AG04450 (cell line): ENCODE results near the gene ANO10. TPM values are rescaled to one million over a fixed set of nuclear protein-coding genes. Genes with fewer than 3 reads are reported as not detected.

Experiments used
- CTCF ChIA-PET: fragments of 300-600, 350-600 bp; formaldehyde crosslinking; extraction: SDS; loops from one replicate; lab custom pipeline; 2022; ENCODE audit warnings: antibody characterized with exemption, inconsistent platforms; lab: Charles Lee
- POLR2A ChIA-PET: fragments of 350-600 bp; formaldehyde crosslinking; extraction: SDS; loops from one replicate; lab custom pipeline; 2021; ENCODE audit warnings: antibody characterized with exemption, inconsistent platforms; lab: Yijun Ruan, JAX
- DNase-seq: peaks from one replicate; pipeline ENCODE4 v3.0.0-alpha.2; 2011; ENCODE audit warnings: low read depth, low spot score
- H3K27ac ChIP-seq: one replicate; pipeline ENCODE4 v1.5.1; 2012; ENCODE audit warnings: low read depth, low read length, control low read depth
- H3K27me3 ChIP-seq: one replicate; pipeline ENCODE4 v1.6.0; 2012; ENCODE audit warnings: low read length; ENCODE audit not compliant: control insufficient read depth, insufficient read depth
- H3K4me3 ChIP-seq: 2 replicates; pipeline ENCODE4 v1.5.1; 2011; ENCODE audit warnings: mild to moderate bottlenecking, low read depth, low read length, control low read depth
- H3K9me3 ChIP-seq: 2 replicates; pipeline ENCODE4 v1.5.1; 2012; ENCODE audit warnings: low read length; ENCODE audit not compliant: control insufficient read depth, insufficient read depth
- polyA plus RNA-seq: library from polyadenylated mRNA; depleted of rRNA; stranded (reverse); fragments of >200 nt; gene quantifications from 2 replicates; pipeline ENCODE4 v1.2.3, GENCODE V29; 2011
- TF ChIP-seq, protein P1 (sequence below): IDR thresholded peaks from 2 replicates; pipeline ENCODE4 v1.5.1; 2011; ENCODE audit warnings: low read depth, low read length, control low read depth, inconsistent platforms

The ANO10 gene
- polyA plus RNA-seq, 1 experiment: 87.1 TPM

DNA sequence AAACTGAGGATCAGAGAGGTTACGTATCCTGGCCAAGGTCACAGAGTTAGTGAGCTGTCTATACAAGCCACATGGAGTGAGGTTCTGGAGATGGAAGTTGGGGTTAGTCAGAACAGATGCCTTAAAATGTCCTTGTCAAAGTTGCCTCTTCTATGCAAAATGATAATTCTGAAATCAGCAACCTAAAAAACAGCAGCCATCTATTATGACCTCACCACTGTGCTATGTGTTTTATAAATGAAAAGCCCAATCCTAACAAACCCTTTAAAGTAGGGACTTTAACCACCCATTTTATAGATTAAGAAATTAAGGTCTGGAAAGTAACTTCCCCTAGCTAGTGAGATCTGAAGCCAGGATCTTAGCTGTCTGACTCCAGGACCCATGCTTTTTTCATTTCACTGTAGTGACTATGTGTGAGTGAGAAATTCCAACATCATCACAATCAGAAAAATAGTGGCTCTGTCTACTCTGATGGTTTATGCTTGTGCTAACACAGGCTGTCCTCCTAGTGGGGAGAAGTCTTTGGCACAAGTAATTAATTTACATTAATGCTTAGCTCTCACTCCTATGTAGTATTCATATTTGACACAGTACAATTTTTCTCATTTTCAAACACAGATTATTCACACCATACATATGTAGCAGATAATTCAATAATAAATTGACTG lies 143.6 kb downstream of the ANO10 start:
- ChIA-PET POLR2A (no interaction called here), CTCF (interaction anchor here (0.9 kb wide), 1 partner anchor 18 kb away, joined by 3 read pairs; no protein-coding TSS in a partner anchor)
- TF ChIP-seq, protein P1, sequence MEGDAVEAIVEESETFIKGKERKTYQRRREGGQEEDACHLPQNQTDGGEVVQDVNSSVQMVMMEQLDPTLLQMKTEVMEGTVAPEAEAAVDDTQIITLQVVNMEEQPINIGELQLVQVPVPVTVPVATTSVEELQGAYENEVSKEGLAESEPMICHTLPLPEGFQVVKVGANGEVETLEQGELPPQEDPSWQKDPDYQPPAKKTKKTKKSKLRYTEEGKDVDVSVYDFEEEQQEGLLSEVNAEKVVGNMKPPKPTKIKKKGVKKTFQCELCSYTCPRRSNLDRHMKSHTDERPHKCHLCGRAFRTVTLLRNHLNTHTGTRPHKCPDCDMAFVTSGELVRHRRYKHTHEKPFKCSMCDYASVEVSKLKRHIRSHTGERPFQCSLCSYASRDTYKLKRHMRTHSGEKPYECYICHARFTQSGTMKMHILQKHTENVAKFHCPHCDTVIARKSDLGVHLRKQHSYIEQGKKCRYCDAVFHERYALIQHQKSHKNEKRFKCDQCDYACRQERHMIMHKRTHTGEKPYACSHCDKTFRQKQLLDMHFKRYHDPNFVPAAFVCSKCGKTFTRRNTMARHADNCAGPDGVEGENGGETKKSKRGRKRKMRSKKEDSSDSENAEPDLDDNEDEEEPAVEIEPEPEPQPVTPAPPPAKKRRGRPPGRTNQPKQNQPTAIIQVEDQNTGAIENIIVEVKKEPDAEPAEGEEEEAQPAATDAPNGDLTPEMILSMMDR: no peak
- Histone ChIP-seq H3K27ac (no peak overlapping the region), H3K4me3 (no peak overlapping the region), H3K9me3 (no peaks in the 10 kb centered on the region), H3K27me3 (no peaks in the 10 kb centered on the region)
- DNase-seq: no peak

DNA sequence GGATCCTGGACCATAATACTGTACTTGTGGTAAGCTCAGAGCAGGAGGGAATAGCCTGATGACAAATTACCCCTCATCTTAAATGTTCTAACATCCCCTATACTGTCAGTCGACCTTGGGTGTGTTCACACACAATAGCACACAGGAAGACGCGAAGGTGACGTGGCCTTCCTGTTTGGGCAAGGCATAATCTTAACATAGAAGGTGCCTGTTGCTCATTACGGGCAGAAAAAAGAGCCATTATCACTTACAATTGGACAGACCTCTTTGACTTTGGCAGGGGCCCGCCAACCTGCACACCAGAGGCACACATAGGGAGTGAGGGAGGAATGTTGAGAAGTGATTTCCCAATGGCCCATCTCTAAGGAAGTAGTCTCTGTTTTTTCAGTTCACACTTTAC lies 144.2 kb downstream of the ANO10 start:
- no peaks in the 10 kb centered on the region for H3K9me3 ChIP-seq
- H3K4me3 ChIP-seq: no peak overlapping the region
- DNase-seq: no peak
- H3K27me3 ChIP-seq: no peaks in the 10 kb centered on the region
- ChIA-PET CTCF (no interaction called here), POLR2A (no interaction called here)
- TF ChIP-seq, protein P1: no peak
- no peak overlapping the region for H3K27ac ChIP-seq

DNA sequence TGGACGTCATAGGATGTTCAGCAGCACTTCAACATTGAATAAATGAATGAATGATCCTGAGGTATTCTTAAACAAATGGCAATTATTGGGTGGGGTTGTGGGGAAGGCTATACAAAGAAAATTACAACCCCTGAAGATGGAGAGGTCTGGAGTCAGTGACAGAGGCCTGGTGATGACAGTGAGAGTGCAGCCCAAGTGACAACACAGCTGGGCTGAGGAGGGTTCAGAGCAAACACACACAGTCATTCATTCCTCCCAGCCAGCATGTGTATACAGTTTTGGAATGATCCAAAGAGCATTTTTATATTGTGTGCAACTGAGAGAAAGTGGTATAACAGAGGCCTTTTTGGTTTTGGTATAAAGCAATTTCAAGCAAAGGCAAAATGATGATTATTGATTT lies 148.1 kb downstream of the ANO10 start:
- no peaks in the 10 kb centered on the region for H3K27me3 ChIP-seq
- no peak overlapping the region for H3K4me3 ChIP-seq
- H3K27ac ChIP-seq: no peak overlapping the region
- POLR2A ChIA-PET: no interaction called here
- no peaks in the 10 kb centered on the region for H3K9me3 ChIP-seq
- TF ChIP-seq, protein P1: no peak
- CTCF ChIA-PET: interaction anchor here (0.7 kb wide), 1 partner anchor 55 kb away, joined by 3 read pairs; no protein-coding TSS in a partner anchor
- DNase-seq: no peak

DNA sequence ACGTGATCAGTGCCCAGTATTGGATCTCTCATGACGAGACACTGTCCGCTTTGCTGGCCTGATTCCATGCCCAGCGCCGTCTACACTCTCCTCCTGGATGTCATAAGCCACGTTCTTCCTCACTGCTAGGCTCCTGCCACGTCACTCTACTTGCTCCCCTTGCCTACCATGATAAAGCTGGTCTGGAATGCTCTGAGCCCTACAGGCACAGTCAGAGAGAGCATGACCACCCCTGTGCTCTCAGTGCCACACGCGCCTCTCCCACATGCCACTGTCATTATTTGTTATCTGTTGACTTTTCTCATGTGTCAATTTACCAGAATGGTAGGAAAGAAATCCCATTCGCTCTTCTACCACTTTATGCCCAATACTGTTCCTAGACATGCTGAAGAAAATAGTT lies 148.6 kb downstream of the ANO10 start:
- Histone ChIP-seq H3K27ac (no peak overlapping the region), H3K4me3 (no peak overlapping the region), H3K9me3 (no peaks in the 10 kb centered on the region), H3K27me3 (no peaks in the 10 kb centered on the region)
- ChIA-PET POLR2A (no interaction called here), CTCF (no interaction called here)
- DNase-seq: no peak
- TF ChIP-seq, protein P1: no peak

DNA sequence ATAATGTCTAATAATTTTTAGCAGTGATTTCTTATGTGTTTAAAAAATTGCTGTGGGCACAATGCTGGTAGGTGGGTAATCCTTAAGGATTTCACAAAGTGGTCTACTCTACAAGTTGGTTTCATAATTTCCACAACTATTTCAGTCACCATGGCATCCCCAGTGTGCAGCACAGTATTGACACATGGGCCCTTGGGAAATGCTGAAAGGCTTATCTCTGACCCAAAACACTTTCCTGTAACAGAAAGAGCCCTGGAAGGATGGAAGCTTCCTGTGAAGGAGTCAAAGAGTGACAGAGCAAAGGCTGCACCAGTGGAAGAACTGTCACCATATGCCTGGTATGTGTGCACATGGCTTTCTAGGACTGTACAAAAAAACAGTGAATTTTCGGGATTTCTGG lies 153.7 kb downstream of the ANO10 start:
- ChIA-PET POLR2A (interaction anchor here (0.5 kb wide), 1 partner anchor 12 kb away, joined by 3 read pairs; no protein-coding TSS in a partner anchor), CTCF (interaction anchor here (2.0 kb wide), 1 partner anchor 35 kb away, joined by 8 read pairs; no protein-coding TSS in a partner anchor)
- H3K27ac ChIP-seq: no peak overlapping the region

More for the DNA sequence above, 153.7 kb downstream of the ANO10 start:
- Histone ChIP-seq H3K9me3 (no peaks in the 10 kb centered on the region), H3K27me3 (no peaks in the 10 kb centered on the region), H3K4me3 (no peak overlapping the region)
- DNase-seq: no peak
- TF ChIP-seq, protein P1: no peak
